Keratinocyte (primary cell): ENCODE data around the gene STX3.

Experiments used
- EZH2 ChIP-seq: IDR thresholded peaks from one replicate; pipeline ENCODE4 v1.6.1; 2012; ENCODE audit warnings: inconsistent platforms, mild to moderate bottlenecking, low read length, moderate library complexity
- TF ChIP-seq, protein P1 (sequence below), 3 experiments: IDR thresholded peaks in 1 of 3; conservative IDR thresholded peaks in 1 of 3; optimal IDR thresholded peaks in 1 of 3; 2 replicates in 2 of 3; 3 replicates in 1 of 3; pipeline versions ENCODE3 to v1.5.1; 2011; ENCODE audit warnings: low read length in 3 of 3, mild to moderate bottlenecking in 3 of 3, moderate library complexity in 2 of 3, control low read depth in 1 of 3, inconsistent platforms in 1 of 3; ENCODE audit not compliant: insufficient read depth in 2 of 3; ENCODE audit errors: extremely low read depth in 1 of 3

DNA sequence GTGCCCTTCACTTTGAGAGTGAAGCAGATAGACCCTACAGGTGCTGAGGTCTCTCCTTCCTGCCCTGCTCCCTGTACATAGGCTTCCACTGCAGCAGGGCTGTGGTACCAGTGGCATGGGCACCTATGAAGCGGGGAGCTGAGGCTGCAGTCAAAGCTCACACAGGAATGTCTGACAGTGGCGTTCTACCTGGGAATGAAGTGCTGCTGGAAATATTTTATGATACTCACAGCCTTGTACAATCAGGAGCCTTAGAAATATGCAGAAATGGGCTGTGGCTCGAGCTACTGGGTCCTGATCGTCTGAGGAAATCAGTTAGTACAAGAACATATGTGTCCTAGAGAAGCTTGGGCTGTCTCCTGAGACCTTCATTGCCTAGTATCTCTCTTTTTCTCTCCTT is 30.6 kb downstream of the STX3 start:
- TF ChIP-seq, protein P1, sequence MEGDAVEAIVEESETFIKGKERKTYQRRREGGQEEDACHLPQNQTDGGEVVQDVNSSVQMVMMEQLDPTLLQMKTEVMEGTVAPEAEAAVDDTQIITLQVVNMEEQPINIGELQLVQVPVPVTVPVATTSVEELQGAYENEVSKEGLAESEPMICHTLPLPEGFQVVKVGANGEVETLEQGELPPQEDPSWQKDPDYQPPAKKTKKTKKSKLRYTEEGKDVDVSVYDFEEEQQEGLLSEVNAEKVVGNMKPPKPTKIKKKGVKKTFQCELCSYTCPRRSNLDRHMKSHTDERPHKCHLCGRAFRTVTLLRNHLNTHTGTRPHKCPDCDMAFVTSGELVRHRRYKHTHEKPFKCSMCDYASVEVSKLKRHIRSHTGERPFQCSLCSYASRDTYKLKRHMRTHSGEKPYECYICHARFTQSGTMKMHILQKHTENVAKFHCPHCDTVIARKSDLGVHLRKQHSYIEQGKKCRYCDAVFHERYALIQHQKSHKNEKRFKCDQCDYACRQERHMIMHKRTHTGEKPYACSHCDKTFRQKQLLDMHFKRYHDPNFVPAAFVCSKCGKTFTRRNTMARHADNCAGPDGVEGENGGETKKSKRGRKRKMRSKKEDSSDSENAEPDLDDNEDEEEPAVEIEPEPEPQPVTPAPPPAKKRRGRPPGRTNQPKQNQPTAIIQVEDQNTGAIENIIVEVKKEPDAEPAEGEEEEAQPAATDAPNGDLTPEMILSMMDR (optimal IDR thresholded peaks at IDR 0.05 in 1 of 3, IDR thresholded peaks at IDR 0.05 in 1 of 3, conservative IDR thresholded peaks at IDR 0.05 in 1 of 3; ENCODE audit: extremely low read depth in 1 of 3, insufficient read depth in 2 of 3, low read length in 3 of 3): no peak
- no peak for TF ChIP-seq EZH2
